GM12878 (cell line): ENCODE measurements around the gene SPINK8. TPM values are rescaled to one million over a fixed set of nuclear protein-coding genes. Genes with fewer than 3 reads are reported as not detected.
A peak's percentile ranks its signal among the peaks of the same experiment; 100 is the strongest.

Source experiments
- ATAC-seq: fragments of 200-7000 bp; cut with Tn5 transposase; 3 replicates; pipeline ENCODE4 v1.9.1; 2020; ENCODE audit warnings: mild to moderate bottlenecking, moderate library complexity
- BruUV-seq: library from RNA; stranded (reverse); fragments of 400-500 nt; replicated peaks from 2 replicates; lab custom pipeline; 2021; lab: Mats Ljungman, UMichigan
- CTCF ChIA-PET: fragments of 300-600 bp; sonication (Branson Sonifier 250); formaldehyde crosslinking; extraction: SDS; loops from one replicate; lab custom pipeline; 2021; ENCODE audit warnings: inconsistent platforms; lab: Yijun Ruan, JAX
- POLR2A ChIA-PET: fragments of 350-600 bp; formaldehyde crosslinking; extraction: SDS; loops from one replicate; lab custom pipeline; 2021; ENCODE audit warnings: inconsistent platforms; lab: Charles Lee
- RAD21 ChIA-PET: fragments of 300-600 bp; sonication (Branson Sonifier 250); formaldehyde crosslinking; loops from one replicate; lab custom pipeline; 2023; ENCODE audit warnings: antibody characterized with exemption; ENCODE audit not compliant: unreplicated experiment; lab: Charles Lee
- SMC1A ChIA-PET: fragments of 300-600 bp; sonication (Branson Sonifier 250); formaldehyde crosslinking; loops from one replicate; lab custom pipeline; 2023; ENCODE audit not compliant: unreplicated experiment, uncharacterized antibody; lab: Charles Lee
- DNase-seq: peaks from one replicate; pipeline ENCODE4 v3.0.0-alpha.2; 2011; ENCODE audit warnings: low read depth, low spot score
- FAIRE-seq: peaks from 3 replicates; lab custom pipeline; 2011; peaks lifted over from hg19 to GRCh38; lab: Jason Lieb, UNC
- H2AFZ ChIP-seq: 2 replicates; pipeline ENCODE4 v1.6.0; 2011; ENCODE audit warnings: low read depth, low read length, control low read depth; ENCODE audit not compliant: control insufficient read depth
- H3K27ac ChIP-seq: 2 replicates; pipeline ENCODE4 v1.5.1; 2011; ENCODE audit warnings: control low read depth; ENCODE audit not compliant: control insufficient read depth, insufficient read depth
- H3K27me3 ChIP-seq, 2 experiments: replicated peaks in 1 of 2; 2 replicates each; pipeline versions ENCODE4 v1.6.0 to v1.6.1; 2011; ENCODE audit warnings: low read length in 1 of 2; ENCODE audit not compliant: control insufficient read depth in 2 of 2, insufficient read depth in 2 of 2
- H3K36me3 ChIP-seq, 2 experiments: 2 replicates each; pipeline ENCODE4 v1.5.1; 2011; ENCODE audit warnings: low read length in 1 of 2; ENCODE audit not compliant: control insufficient read depth in 2 of 2, insufficient read depth in 2 of 2
- H3K4me1 ChIP-seq: 2 replicates; pipeline ENCODE4 v1.6.1; 2011; ENCODE audit warnings: mild to moderate bottlenecking, low read length, moderate library complexity, mixed read lengths; ENCODE audit not compliant: control insufficient read depth, insufficient read depth
- H3K4me2 ChIP-seq: 2 replicates; pipeline ENCODE4 v1.6.0; 2011; ENCODE audit warnings: control low read depth; ENCODE audit not compliant: control insufficient read depth, insufficient read depth
- H3K4me3 ChIP-seq: fragments of 200-600 bp; sonication (generic); 2 replicates; pipeline ENCODE4 v1.5.1; 2016
- H3K79me2 ChIP-seq: 2 replicates; pipeline ENCODE4 v1.6.0; 2011; ENCODE audit warnings: low read length; ENCODE audit not compliant: control insufficient read depth, insufficient read depth
- H3K9ac ChIP-seq: 2 replicates; pipeline ENCODE4 v1.8.0; 2011; ENCODE audit warnings: low read length, control low read depth, mixed read lengths; ENCODE audit not compliant: control insufficient read depth, insufficient read depth
- H3K9me3 ChIP-seq: replicated peaks from 3 replicates; pipeline ENCODE4 v1.5.1; 2011; ENCODE audit warnings: mild to moderate bottlenecking, low read length; ENCODE audit not compliant: control insufficient read depth, insufficient read depth
- H4K20me1 ChIP-seq: 2 replicates; pipeline ENCODE4 v1.6.0; 2011; ENCODE audit not compliant: control insufficient read depth, insufficient read depth
- ATF7 ChIP-seq: fragments of 450-650 bp; IDR thresholded peaks from 2 replicates; pipeline ENCODE4 v1.6.1; 2016; ENCODE audit warnings: low read depth, mild to moderate bottlenecking
- CBX5 ChIP-seq: sonication (generic); IDR thresholded peaks from 2 replicates; pipeline ENCODE4 v1.6.1; 2016; ENCODE audit warnings: low read depth, moderate library complexity, mild to moderate bottlenecking, inconsistent platforms
- EZH2 ChIP-seq: IDR thresholded peaks from 2 replicates; pipeline ENCODE4 v1.6.1; 2012; ENCODE audit warnings: low read depth, mild to moderate bottlenecking, control low read depth, inconsistent platforms, low read length, borderline replicate concordance; ENCODE audit not compliant: control insufficient read depth
- FOXM1 ChIP-seq: IDR thresholded peaks from 2 replicates; pipeline ENCODE4 v1.6.1; 2012; ENCODE audit warnings: low read depth, mild to moderate bottlenecking, inconsistent platforms, low read length, moderate library complexity
- GABPA ChIP-seq: IDR thresholded peaks from 2 replicates; pipeline ENCODE4 v1.6.1; 2014; ENCODE audit warnings: antibody characterized with exemption, low read depth, mild to moderate bottlenecking, inconsistent platforms
- HDAC2 ChIP-seq: fragments of 200-600 bp; sonication (generic); IDR thresholded peaks from 2 replicates; pipeline ENCODE4 v1.6.1; 2017
- HDAC6 ChIP-seq: fragments of 200-600 bp; sonication (generic); IDR thresholded peaks from one replicate; pipeline ENCODE4 v1.8.0; 2017; ENCODE audit warnings: antibody characterized with exemption; ENCODE audit not compliant: unreplicated experiment
- NFIC ChIP-seq: IDR thresholded peaks from 2 replicates; pipeline ENCODE4 v1.6.1; 2012; ENCODE audit warnings: low read depth, mild to moderate bottlenecking, inconsistent platforms, low read length, moderate library complexity
- PKNOX1 ChIP-seq: fragments of 450-650 bp; IDR thresholded peaks from 2 replicates; pipeline ENCODE4 v1.6.1; 2016; ENCODE audit warnings: mild to moderate bottlenecking
- RB1 ChIP-seq: fragments of 450-650 bp; formaldehyde crosslinking; IDR thresholded peaks from 2 replicates; pipeline ENCODE4 v1.6.1; 2017; ENCODE audit warnings: mild to moderate bottlenecking, borderline replicate concordance
- SIN3A ChIP-seq: IDR thresholded peaks from 2 replicates; pipeline ENCODE4 v1.6.1; 2012; ENCODE audit warnings: low read depth, low read length, improper control_type of control experiment
- SMAD1 ChIP-seq: fragments of 450-650 bp; IDR thresholded peaks from 2 replicates; pipeline ENCODE4 v1.6.1; 2018; ENCODE audit warnings: mild to moderate bottlenecking, low read depth; ENCODE audit not compliant: partially characterized antibody
- SREBF1 ChIP-seq: IDR thresholded peaks from 2 replicates; pipeline ENCODE4 v1.6.1; 2012; ENCODE audit warnings: mild to moderate bottlenecking, low read length
- STAT1 ChIP-seq: fragments of 450-650 bp; conservative IDR thresholded peaks from 2 replicates; pipeline ENCODE4 v1.6.1; 2014; ENCODE audit warnings: antibody characterized with exemption, mild to moderate bottlenecking
- STAT3 ChIP-seq: IDR thresholded peaks from 2 replicates; pipeline ENCODE4 v1.6.1; 2011; ENCODE audit warnings: low read depth, low read length, improper control_type of control experiment
- SUPT20H ChIP-seq: IDR thresholded peaks from 2 replicates; pipeline ENCODE4 v1.6.1; 2011; ENCODE audit warnings: low read depth, mild to moderate bottlenecking, low read length, moderate library complexity, borderline replicate concordance; ENCODE audit not compliant: control insufficient read depth
- ZBTB4 ChIP-seq: fragments of 450-650 bp; formaldehyde crosslinking; IDR thresholded peaks from 2 replicates; pipeline ENCODE4 v1.4.0; 2022; ENCODE audit warnings: mild to moderate bottlenecking, moderate library complexity
- ZNF207 ChIP-seq: fragments of 450-650 bp; IDR thresholded peaks from 2 replicates; pipeline ENCODE4 v1.6.1; 2014; ENCODE audit warnings: antibody characterized with exemption, mild to moderate bottlenecking, borderline replicate concordance
- ZNF384 ChIP-seq: IDR thresholded peaks from 2 replicates; pipeline ENCODE4 v1.6.1; 2012; ENCODE audit warnings: low read depth, mild to moderate bottlenecking, low read length, improper control_type of control experiment, borderline replicate concordance
- WGBS: methylation state at CpG from one replicate; pipeline ENCODE4 v1.1.6; 2016; ENCODE audit warnings: low lambda C conversion rate; ENCODE audit not compliant: insufficient replicate concordance, insufficient coverage; ENCODE audit errors: missing lambda C conversion rate; 5-methylcytosine and 5-hydroxymethylcytosine counted together
- in situ Hi-C: fragments of 300-500 bp; cut with MboI; formaldehyde crosslinking; loops from 9 replicates; pipeline ENCODE4 v1.14.3; 2018; ENCODE audit warnings: mixed read lengths
- intact Hi-C: fragments of 100-400 bp; cut with micrococcal nuclease; formaldehyde crosslinking; loops from one replicate; pipeline ENCODE4 v1.14.2; 2022; ENCODE audit not compliant: unreplicated experiment
- polyA plus RNA-seq, 11 experiments: library from polyadenylated mRNA; depleted of rRNA in 4 of 11; unstranded in 6 of 11; stranded (reverse) in 5 of 11; fragments of >200 nt; fragmentation: Nextera tagmentation in 4 of 11; fragmentation: Illumina TruSeq in 1 of 11; extraction: Ambion mirVana in 4 of 11; extraction: Trizol in 1 of 11; gene quantifications; 1 replicate in 1 of 11; 2 replicates in 10 of 11; pipeline versions ENCODE4 v1.2.1 to v1.2.3, GENCODE V29; 2011 to 2016; ENCODE audit warnings: inconsistent platforms in 2 of 11, missing spikeins in 2 of 11, low read depth in 1 of 11
- total RNA-seq, 4 experiments: library from RNA; depleted of rRNA in 3 of 4; stranded (reverse); fragments of >200 nt in 3 of 4; fragmentation: Illumina TruSeq in 1 of 4; extraction: Trizol in 1 of 4; gene quantifications; 2 replicates each; pipeline versions ENCODE4 v1.2.1 to v1.2.3, GENCODE V29; 2013 to 2021

Gene SPINK8
- total and polyA plus RNA-seq, 10 of the 15 experiments (the other 5 are each of a cell fraction or from before 2014, with no cell fraction given): not detected

- WGBS: 33% methylated on average over 13 of the region's 13 CpGs
- H3K27me3 ChIP-seq: no peaks in the 10 kb centered on the region
- ChIA-PET SMC1A (interaction anchor here (0.7 to 2.5 kb wide), 16 partner anchors 11 to 179 kb away, joined by 3 to 16 read pairs (median 4); partner anchors contain the start of genes CCDC51 and TMA7), RAD21 (interaction anchor here (0.8 to 2.1 kb wide), 13 partner anchors 26 to 166 kb away, joined by 3 to 11 read pairs (median 3); partner anchors contain the start of genes CCDC51 and TMA7), POLR2A (interaction anchor here (0.6 to 2.1 kb wide), 10 partner anchors 18 to 286 kb away, joined by 3 to 9 read pairs (median 4); partner anchors contain the start of genes CCDC51 and TMA7), CTCF (interaction anchor here (0.7 to 4.7 kb wide), 14 partner anchors 8 to 253 kb away, joined by 3 to 31 read pairs (median 3); partner anchors contain the start of genes CCDC51 and TMA7)
- H3K4me3 ChIP-seq: peak overlapping the region; percentile 89
- H2AFZ ChIP-seq: peak overlapping the region; percentile 93
- H4K20me1 ChIP-seq: no peaks in the 10 kb centered on the region
- H3K36me3 ChIP-seq: peaks cover 2 to 13% of the 10 kb centered on the region in 2 experiments; a peak in 3 of 4 replicates
- in situ Hi-C loops (no loop called here), intact Hi-C loops (loop anchor here (5.0 kb wide), 1 partner anchor 68 kb away; no protein-coding TSS in a partner anchor)
- peak overlapping the region; percentile 95 for H3K27ac ChIP-seq
- FAIRE-seq (peak; percentile 98), DNase-seq (peak; percentile 56), ATAC-seq (peak; percentile 73)
- H3K9me3 ChIP-seq: no peaks in the 10 kb centered on the region
- H3K9ac ChIP-seq: peak overlapping the region; percentile 96
- H3K79me2 ChIP-seq: peaks cover 27% of the 10 kb centered on the region
- peak overlapping the region; percentile 96 for H3K4me2 ChIP-seq
- TSS peak; percentile 70 for BruUV-seq
- H3K4me1 ChIP-seq: peaks cover 12% of the 10 kb centered on the region
- TF ChIP-seq STAT3 (no peak), GABPA (no peak), ATF7 (peak; percentile 26; the same call in 1 of the 2 replicates), EZH2 (no peak), HDAC6 (no peak), ZNF207 (no peak), NFIC (no peak), ZBTB4 (CRISPR knock-in tag) (no peak), STAT1 (no peak), ZNF384 (no peak), HDAC2 (no peak), RB1 (no peak), SIN3A (peak; percentile 38), SMAD1 (no peak), CBX5 (no peak), SUPT20H (no peak), PKNOX1 (no peak), FOXM1 (no peak), SREBF1 (no peak)
Observed at GRCh38 chr3:48299746-48300712, 33.4 kb downstream of the SPINK8 start.
